22Rv1 (cell line): ENCODE data around the gene ECT2.

Experiments used
- ZFX ChIP-seq: fragments of 450-650 bp; IDR thresholded peaks from 2 replicates; pipeline ENCODE4 v1.6.1; 2017; ENCODE audit warnings: antibody characterized with exemption, borderline replicate concordance
- TF ChIP-seq, protein P1 (sequence below): fragments of 450-650 bp; IDR thresholded peaks from 2 replicates; pipeline ENCODE4 v1.5.1; 2017; ENCODE audit warnings: mild to moderate bottlenecking

DNA sequence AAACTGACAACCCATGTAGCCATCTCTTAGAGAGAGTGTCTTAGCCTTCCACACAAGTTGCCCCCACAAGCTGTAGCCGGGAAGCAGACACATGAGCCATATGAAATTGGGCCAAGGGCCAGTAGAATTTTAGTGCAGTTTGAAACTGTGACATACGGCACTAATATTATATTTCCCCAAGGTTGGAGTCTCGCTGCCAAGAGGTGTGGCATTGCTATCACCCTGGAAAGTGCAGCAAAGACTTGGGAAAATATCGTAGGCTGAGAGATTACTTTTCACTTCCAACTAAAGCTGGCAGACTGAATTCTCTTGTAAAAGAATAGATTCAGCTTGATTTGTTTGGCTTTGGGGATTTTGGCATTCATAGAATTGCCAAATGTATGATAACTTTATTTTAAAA is 89.2 kb downstream of the ECT2 start:
- TF ChIP-seq, protein P1, sequence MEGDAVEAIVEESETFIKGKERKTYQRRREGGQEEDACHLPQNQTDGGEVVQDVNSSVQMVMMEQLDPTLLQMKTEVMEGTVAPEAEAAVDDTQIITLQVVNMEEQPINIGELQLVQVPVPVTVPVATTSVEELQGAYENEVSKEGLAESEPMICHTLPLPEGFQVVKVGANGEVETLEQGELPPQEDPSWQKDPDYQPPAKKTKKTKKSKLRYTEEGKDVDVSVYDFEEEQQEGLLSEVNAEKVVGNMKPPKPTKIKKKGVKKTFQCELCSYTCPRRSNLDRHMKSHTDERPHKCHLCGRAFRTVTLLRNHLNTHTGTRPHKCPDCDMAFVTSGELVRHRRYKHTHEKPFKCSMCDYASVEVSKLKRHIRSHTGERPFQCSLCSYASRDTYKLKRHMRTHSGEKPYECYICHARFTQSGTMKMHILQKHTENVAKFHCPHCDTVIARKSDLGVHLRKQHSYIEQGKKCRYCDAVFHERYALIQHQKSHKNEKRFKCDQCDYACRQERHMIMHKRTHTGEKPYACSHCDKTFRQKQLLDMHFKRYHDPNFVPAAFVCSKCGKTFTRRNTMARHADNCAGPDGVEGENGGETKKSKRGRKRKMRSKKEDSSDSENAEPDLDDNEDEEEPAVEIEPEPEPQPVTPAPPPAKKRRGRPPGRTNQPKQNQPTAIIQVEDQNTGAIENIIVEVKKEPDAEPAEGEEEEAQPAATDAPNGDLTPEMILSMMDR: no peak
- no peak for TF ChIP-seq ZFX
